H1 (cell line): ENCODE data around the gene CDON. TPM values are rescaled to one million over a fixed set of nuclear protein-coding genes. Genes with fewer than 3 reads are reported as not detected.

Experiments used
- CTCF ChIP-seq, 3 experiments: IDR thresholded peaks; 1 replicate in 2 of 3; 2 replicates in 1 of 3; pipeline versions ENCODE4 v1.5.1 to v1.6.1; 2011; ENCODE audit warnings: low read length in 3 of 3, mild to moderate bottlenecking in 3 of 3, inconsistent platforms in 2 of 3, low read depth in 1 of 3, moderate library complexity in 1 of 3; ENCODE audit not compliant: insufficient read depth in 1 of 3; ENCODE audit errors: control extremely low read depth in 1 of 3
- EP300 ChIP-seq, 2 experiments: IDR thresholded peaks; 1 replicate in 1 of 2; 2 replicates in 1 of 2; pipeline ENCODE4 v1.6.1; 2011 to 2012; ENCODE audit warnings: low read depth in 2 of 2, low read length in 2 of 2, mild to moderate bottlenecking in 2 of 2, borderline replicate concordance in 1 of 2, inconsistent platforms in 1 of 2, moderate library complexity in 1 of 2
- NRF1 ChIP-seq: IDR thresholded peaks from 2 replicates; pipeline ENCODE4 v1.6.1; 2011; ENCODE audit warnings: mild to moderate bottlenecking, low read depth, low read length, improper control_type of control experiment
- RAD21 ChIP-seq, 2 experiments: IDR thresholded peaks in 1 of 2; conservative IDR thresholded peaks in 1 of 2; 2 replicates each; pipeline ENCODE4 v1.6.1; 2011; ENCODE audit warnings: low read depth in 2 of 2, low read length in 2 of 2, improper control_type of control experiment in 1 of 2, inconsistent platforms in 1 of 2, mild to moderate bottlenecking in 1 of 2, moderate library complexity in 1 of 2
- SRF ChIP-seq: IDR thresholded peaks from 2 replicates; pipeline ENCODE4 v1.6.1; 2011; ENCODE audit warnings: mild to moderate bottlenecking, low read depth, low read length, moderate library complexity
- USF2 ChIP-seq: IDR thresholded peaks from 2 replicates; pipeline ENCODE4 v1.6.1; 2011; ENCODE audit warnings: low read length, improper control_type of control experiment
- ZNF274 ChIP-seq: IDR thresholded peaks from 2 replicates; pipeline ENCODE4 v1.7.0; 2012; ENCODE audit warnings: low read length, borderline replicate concordance; ENCODE audit errors: extremely low read depth
- polyA plus RNA-seq, 7 experiments: library from polyadenylated mRNA; depleted of rRNA in 3 of 7; stranded (reverse) in 5 of 7; unstranded in 2 of 7; fragments of >200 nt in 5 of 7; fragments of 200-250 nt in 2 of 7; gene quantifications; 1 replicate in 5 of 7; 2 replicates in 1 of 7; 4 replicates in 1 of 7; pipeline versions ENCODE4 v1.2.1 to v1.2.3, GENCODE V29; 2011 to 2013; ENCODE audit warnings: missing spikeins in 2 of 7, mixed read lengths in 2 of 7
- total RNA-seq: library from RNA; stranded (reverse); fragmentation: NEBNext Ultra II Directional; extraction: Animal tissue kit (Norgen Biotek cat#: 25700); gene quantifications from 2 replicates; pipeline ENCODE4 v1.2.1, GENCODE V29; 2021

The CDON gene
- total and polyA plus RNA-seq, 2 of the 8 experiments (the other 6 are each of a cell fraction or from before 2014, with no cell fraction given), result 11.0 to 32.5 TPM

GRCh38 chr11:125978181-125978716, 84.4 kb downstream of the CDON start (continued):
- TF ChIP-seq RAD21 (IDR thresholded peaks at IDR 0.05 in 1 of 2, conservative IDR thresholded peaks at IDR 0.05 in 1 of 2; ENCODE audit: low read depth in 2 of 2, low read length in 2 of 2) (no peak), USF2 (no peak), SRF (no peak), ZNF274 (no peak), NRF1 (no peak), CTCF (IDR thresholded peaks at IDR 0.05; ENCODE audit: control extremely low read depth in 1 of 3, insufficient read depth in 1 of 3, low read depth in 1 of 3, low read length in 3 of 3) (no peak), EP300 (IDR thresholded peaks at IDR 0.05; ENCODE audit: borderline replicate concordance in 1 of 2, low read depth in 2 of 2, low read length in 2 of 2) (no peak)
- TF ChIP-seq, all 59 proteins: peak for 0
